ENCODE results near the gene UXT. TPM values are rescaled to one million over a fixed set of nuclear protein-coding genes. Genes with fewer than 3 reads are reported as not detected.
A peak's percentile ranks its signal among the peaks of the same experiment; 100 is the strongest.

The UXT gene
- total RNA-seq, 1 experiment from 2014 or later = 68.6 TPM

DNA sequence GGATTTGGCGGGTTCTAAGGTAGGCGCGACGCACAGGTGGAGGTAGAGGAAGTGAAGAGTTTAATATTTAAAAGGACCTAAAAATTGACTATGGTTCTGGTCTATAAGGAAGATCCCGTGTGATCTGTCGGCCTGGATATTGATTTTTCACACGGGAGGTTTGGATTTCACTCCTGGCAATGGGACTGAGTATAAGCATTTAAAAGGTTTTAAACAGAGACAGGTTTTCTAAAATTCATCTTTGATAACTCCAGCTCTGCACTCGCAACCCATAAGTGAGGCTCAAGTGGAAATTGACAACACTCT, 394 bp upstream of the UXT start:
- no peak for ATAC-seq
- H3K27ac Mint-ChIP-seq = peak overlapping the region; percentile 98
- no peak for DNase-seq (ENCODE audit: low spot score)
- peaks cover 20% of the 10 kb centered on the region for H3K36me3 Mint-ChIP-seq
- H3K27me3 Mint-ChIP-seq (ENCODE audit: low read depth) = peaks cover 18% of the 10 kb centered on the region
- ChIA-PET CTCF (no interaction called here), POLR2A (no interaction called here)
- TF ChIP-seq, protein P1, sequence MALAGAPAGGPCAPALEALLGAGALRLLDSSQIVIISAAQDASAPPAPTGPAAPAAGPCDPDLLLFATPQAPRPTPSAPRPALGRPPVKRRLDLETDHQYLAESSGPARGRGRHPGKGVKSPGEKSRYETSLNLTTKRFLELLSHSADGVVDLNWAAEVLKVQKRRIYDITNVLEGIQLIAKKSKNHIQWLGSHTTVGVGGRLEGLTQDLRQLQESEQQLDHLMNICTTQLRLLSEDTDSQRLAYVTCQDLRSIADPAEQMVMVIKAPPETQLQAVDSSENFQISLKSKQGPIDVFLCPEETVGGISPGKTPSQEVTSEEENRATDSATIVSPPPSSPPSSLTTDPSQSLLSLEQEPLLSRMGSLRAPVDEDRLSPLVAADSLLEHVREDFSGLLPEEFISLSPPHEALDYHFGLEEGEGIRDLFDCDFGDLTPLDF (CRISPR knock-in tag; IDR thresholded peaks at IDR 0.05) = 0 out of 2 replicates have a peak, but pooled peaks have one; percentile 41
- TF ChIP-seq JAZF1 (CRISPR knock-in tag; IDR thresholded peaks at IDR 0.05) = no peak
- TF ChIP-seq, protein P2, sequence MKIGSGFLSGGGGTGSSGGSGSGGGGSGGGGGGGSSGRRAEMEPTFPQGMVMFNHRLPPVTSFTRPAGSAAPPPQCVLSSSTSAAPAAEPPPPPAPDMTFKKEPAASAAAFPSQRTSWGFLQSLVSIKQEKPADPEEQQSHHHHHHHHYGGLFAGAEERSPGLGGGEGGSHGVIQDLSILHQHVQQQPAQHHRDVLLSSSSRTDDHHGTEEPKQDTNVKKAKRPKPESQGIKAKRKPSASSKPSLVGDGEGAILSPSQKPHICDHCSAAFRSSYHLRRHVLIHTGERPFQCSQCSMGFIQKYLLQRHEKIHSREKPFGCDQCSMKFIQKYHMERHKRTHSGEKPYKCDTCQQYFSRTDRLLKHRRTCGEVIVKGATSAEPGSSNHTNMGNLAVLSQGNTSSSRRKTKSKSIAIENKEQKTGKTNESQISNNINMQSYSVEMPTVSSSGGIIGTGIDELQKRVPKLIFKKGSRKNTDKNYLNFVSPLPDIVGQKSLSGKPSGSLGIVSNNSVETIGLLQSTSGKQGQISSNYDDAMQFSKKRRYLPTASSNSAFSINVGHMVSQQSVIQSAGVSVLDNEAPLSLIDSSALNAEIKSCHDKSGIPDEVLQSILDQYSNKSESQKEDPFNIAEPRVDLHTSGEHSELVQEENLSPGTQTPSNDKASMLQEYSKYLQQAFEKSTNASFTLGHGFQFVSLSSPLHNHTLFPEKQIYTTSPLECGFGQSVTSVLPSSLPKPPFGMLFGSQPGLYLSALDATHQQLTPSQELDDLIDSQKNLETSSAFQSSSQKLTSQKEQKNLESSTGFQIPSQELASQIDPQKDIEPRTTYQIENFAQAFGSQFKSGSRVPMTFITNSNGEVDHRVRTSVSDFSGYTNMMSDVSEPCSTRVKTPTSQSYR (CRISPR knock-in tag; IDR thresholded peaks at IDR 0.05) = no peak
- H3K4me3 Mint-ChIP-seq = peak overlapping the region; percentile 85
- H3K4me1 Mint-ChIP-seq = no peaks in the 10 kb centered on the region
- peaks cover 3% of the 10 kb centered on the region; the same call in 1 of the 2 replicates for H3K9me3 Mint-ChIP-seq

DNA sequence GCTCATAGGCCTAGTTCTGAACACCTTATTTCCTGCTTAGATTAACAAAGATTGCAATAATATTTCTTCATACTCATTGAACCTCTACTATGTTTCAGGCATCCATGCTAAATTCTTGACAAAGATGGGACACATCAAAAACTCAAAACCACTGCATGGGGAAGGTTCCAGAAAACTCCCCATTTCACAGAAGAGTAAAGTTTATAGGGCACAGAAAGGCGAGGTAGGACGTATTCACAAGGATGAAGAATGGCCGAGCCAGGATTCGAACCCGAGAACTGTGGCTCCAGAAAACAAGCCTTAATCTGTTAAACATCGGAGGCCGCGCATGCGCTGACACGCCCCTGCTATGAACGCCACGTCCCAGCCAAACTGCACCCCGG, 688 bp downstream of the UXT start:
- Mint-ChIP-seq H3K36me3 (peaks cover 26% of the 10 kb centered on the region), H3K4me1 (no peaks in the 10 kb centered on the region), H3K27ac (peak overlapping the region; percentile 98), H3K4me3 (peak overlapping the region; percentile 85), H3K27me3 (ENCODE audit: low read depth) (peaks cover 18% of the 10 kb centered on the region), H3K9me3 (peaks cover 3% of the 10 kb centered on the region; the same call in 1 of the 2 replicates)
- ChIA-PET POLR2A (no interaction called here), CTCF (no interaction called here)
- no peak for TF ChIP-seq ESRRA (CRISPR knock-in tag; IDR thresholded peaks at IDR 0.05; ENCODE audit: borderline replicate concordance)
- TF ChIP-seq, protein P3, sequence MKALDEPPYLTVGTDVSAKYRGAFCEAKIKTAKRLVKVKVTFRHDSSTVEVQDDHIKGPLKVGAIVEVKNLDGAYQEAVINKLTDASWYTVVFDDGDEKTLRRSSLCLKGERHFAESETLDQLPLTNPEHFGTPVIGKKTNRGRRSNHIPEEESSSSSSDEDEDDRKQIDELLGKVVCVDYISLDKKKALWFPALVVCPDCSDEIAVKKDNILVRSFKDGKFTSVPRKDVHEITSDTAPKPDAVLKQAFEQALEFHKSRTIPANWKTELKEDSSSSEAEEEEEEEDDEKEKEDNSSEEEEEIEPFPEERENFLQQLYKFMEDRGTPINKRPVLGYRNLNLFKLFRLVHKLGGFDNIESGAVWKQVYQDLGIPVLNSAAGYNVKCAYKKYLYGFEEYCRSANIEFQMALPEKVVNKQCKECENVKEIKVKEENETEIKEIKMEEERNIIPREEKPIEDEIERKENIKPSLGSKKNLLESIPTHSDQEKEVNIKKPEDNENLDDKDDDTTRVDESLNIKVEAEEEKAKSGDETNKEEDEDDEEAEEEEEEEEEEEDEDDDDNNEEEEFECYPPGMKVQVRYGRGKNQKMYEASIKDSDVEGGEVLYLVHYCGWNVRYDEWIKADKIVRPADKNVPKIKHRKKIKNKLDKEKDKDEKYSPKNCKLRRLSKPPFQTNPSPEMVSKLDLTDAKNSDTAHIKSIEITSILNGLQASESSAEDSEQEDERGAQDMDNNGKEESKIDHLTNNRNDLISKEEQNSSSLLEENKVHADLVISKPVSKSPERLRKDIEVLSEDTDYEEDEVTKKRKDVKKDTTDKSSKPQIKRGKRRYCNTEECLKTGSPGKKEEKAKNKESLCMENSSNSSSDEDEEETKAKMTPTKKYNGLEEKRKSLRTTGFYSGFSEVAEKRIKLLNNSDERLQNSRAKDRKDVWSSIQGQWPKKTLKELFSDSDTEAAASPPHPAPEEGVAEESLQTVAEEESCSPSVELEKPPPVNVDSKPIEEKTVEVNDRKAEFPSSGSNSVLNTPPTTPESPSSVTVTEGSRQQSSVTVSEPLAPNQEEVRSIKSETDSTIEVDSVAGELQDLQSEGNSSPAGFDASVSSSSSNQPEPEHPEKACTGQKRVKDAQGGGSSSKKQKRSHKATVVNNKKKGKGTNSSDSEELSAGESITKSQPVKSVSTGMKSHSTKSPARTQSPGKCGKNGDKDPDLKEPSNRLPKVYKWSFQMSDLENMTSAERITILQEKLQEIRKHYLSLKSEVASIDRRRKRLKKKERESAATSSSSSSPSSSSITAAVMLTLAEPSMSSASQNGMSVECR (CRISPR knock-in tag; IDR thresholded peaks at IDR 0.05; ENCODE audit: borderline replicate concordance) = no peak
- no peak for TF ChIP-seq ZNF219 (CRISPR knock-in tag; IDR thresholded peaks at IDR 0.05; ENCODE audit: borderline replicate concordance)
- no peak for TF ChIP-seq SMAD3 (CRISPR knock-in tag; IDR thresholded peaks at IDR 0.05; ENCODE audit: borderline replicate concordance)
- no peak for TF ChIP-seq NFE2L1 (CRISPR knock-in tag; IDR thresholded peaks at IDR 0.05)
- TF ChIP-seq ZNF423 (CRISPR knock-in tag; IDR thresholded peaks at IDR 0.05) = no peak
- DNase-seq (ENCODE audit: low spot score) (no peak), ATAC-seq (no peak)

DNA sequence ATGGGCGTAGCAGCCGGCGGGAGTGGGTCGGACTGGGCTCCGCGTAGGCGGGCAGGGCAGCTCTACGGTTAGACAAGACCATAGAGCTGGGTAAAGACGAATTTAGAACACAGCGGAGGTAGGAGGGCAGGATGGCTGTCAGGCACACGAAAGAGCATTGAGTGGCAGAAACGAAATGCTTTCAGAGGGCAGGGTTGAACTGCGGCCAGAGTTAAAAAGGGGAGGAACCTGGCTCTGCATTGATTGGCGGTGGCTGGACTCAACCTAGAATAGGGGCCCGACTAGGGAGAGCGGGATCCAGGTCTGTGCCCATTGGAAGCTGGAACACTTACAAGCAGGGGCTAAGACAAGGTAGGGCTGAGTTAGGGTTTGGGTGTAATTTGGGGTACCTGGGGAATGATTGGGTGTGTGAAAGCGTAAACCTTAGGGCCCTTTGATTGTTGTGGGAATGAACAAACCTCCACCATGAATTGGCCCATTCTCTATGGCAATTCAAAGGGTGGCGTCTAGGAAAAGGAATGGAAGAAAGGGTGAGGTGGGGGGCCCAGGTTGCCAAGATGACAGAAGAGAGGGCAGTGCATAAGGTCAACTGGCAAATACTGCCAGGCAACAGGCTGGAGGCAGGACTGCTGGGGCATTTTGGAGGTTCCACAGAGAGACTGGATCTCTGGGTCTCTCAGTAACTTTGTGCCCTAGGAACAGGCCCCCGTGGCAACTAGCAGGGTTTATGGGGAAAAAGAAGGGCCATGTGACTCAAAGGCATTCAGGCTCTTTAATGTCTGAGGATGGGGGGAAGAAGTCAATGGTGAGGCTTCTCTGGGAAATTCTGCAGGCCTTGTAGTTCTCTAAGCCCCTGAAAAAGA, 7.7 kb downstream of the UXT start:
- peak overlapping the region; percentile 85 for H3K4me3 Mint-ChIP-seq
- ChIA-PET POLR2A (interaction anchor here (0.7 kb wide), 1 partner anchor 27 kb away, joined by 4 read pairs; no protein-coding TSS in a partner anchor), CTCF (interaction anchor here (0.8 to 1.1 kb wide), 2 partner anchors 101 to 156 kb away, joined by 3 to 6 read pairs; no protein-coding TSS in a partner anchor)
- no peak for DNase-seq (ENCODE audit: low spot score)
- peaks cover 25% of the 10 kb centered on the region for H3K36me3 Mint-ChIP-seq
- H3K27ac Mint-ChIP-seq = peak overlapping the region; percentile 97
- no peak for TF ChIP-seq TEAD1 (CRISPR knock-in tag; IDR thresholded peaks at IDR 0.05)
- TF ChIP-seq, protein P4, sequence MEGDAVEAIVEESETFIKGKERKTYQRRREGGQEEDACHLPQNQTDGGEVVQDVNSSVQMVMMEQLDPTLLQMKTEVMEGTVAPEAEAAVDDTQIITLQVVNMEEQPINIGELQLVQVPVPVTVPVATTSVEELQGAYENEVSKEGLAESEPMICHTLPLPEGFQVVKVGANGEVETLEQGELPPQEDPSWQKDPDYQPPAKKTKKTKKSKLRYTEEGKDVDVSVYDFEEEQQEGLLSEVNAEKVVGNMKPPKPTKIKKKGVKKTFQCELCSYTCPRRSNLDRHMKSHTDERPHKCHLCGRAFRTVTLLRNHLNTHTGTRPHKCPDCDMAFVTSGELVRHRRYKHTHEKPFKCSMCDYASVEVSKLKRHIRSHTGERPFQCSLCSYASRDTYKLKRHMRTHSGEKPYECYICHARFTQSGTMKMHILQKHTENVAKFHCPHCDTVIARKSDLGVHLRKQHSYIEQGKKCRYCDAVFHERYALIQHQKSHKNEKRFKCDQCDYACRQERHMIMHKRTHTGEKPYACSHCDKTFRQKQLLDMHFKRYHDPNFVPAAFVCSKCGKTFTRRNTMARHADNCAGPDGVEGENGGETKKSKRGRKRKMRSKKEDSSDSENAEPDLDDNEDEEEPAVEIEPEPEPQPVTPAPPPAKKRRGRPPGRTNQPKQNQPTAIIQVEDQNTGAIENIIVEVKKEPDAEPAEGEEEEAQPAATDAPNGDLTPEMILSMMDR (IDR thresholded peaks at IDR 0.05) = no peak
- no peak for TF ChIP-seq NFATC4 (CRISPR knock-in tag; IDR thresholded peaks at IDR 0.05)
- no peaks in the 10 kb centered on the region for H3K27me3 Mint-ChIP-seq (ENCODE audit: low read depth)
- peak; percentile 16 for ATAC-seq
- H3K4me1 Mint-ChIP-seq = peaks cover 21% of the 10 kb centered on the region
- H3K9me3 Mint-ChIP-seq = no peaks in the 10 kb centered on the region

All from WTC11 (cell line).